ENCODE data around the gene HIGD1B. TPM values are rescaled to one million over a fixed set of nuclear protein-coding genes. Genes with fewer than 3 reads are reported as not detected.

The HIGD1B gene
- total and polyA plus RNA-seq, 9 of the 15 experiments (the other 6 are each of a cell fraction or from before 2014, with no cell fraction given) = not detected

DNA sequence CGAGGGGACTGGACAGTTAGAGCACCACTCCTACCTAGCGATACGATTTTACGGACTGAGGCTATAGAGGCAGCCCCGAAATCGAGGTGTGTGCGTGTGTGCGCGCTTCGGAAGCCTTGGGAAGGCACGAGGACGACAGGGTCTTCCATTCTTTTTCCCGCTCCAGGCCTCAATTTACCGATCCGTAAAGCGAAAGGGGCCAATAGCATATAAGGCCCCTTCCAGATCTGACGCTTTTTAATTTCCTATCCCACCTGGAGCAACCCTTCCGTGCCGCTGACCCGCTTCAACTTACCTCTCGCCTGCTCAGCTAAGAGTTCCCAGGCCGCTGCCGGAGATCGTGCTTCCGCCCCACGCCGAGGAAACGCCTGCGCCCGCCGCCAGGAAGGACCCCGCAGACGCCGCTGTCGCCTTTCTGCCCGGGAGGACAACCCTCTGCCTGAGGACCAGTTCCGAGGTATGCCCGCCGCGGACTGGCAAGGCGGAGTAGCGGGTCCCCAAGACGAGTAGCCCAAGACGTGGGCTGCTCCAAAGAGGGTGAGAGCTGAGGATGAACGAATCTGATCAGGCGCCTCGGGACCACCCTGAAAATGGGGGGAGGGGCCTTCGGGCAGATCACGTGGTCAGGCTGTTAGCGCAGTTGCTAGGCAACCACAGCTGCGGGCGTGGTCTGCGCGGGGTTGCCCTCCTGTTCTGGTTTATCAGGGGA is 51.5 kb downstream of the HIGD1B start, which contains the start of gene EFTUD2 (continued):
- TF ChIP-seq MYC (IDR thresholded peaks at IDR 0.05; ENCODE audit: low read depth, low read length) (peak; percentile 97), MYC (CRISPR knock-in tag; IDR thresholded peaks at IDR 0.05; ENCODE audit: borderline replicate concordance, low read depth) (peak; percentile 90), BCL6 (CRISPR knock-in tag; IDR thresholded peaks at IDR 0.05) (no peak), ILF3 (IDR thresholded peaks at IDR 0.05; ENCODE audit: borderline replicate concordance) (no peak), SRSF3 (IDR thresholded peaks at IDR 0.05; ENCODE audit: insufficient read depth, low read length) (no peak), ZBTB17 (CRISPR knock-in tag; IDR thresholded peaks at IDR 0.05) (no peak), FOXK1 (CRISPR knock-in tag; IDR thresholded peaks at IDR 0.05; ENCODE audit: borderline replicate concordance) (no peak), HCFC1 (IDR thresholded peaks at IDR 0.05; ENCODE audit: low read depth, low read length) (peak; percentile 94), JUN (IDR thresholded peaks at IDR 0.05; ENCODE audit: borderline replicate concordance, low read depth, low read length) (peak; percentile 75; the same call in 1 of the 2 replicates), JUN (CRISPR knock-in tag; IDR thresholded peaks at IDR 0.05; ENCODE audit: borderline replicate concordance) (no peak; the same call in 1 of the 2 replicates), ZNF586 (CRISPR knock-in tag; conservative IDR thresholded peaks at IDR 0.05) (no peak), SMAD3 (CRISPR knock-in tag; conservative IDR thresholded peaks at IDR 0.05) (no peak), ZNF282 (CRISPR knock-in tag; IDR thresholded peaks at IDR 0.05) (no peak), ZNF592 (IDR thresholded peaks at IDR 0.05) (0 out of 2 replicates have a peak, but pooled peaks have one; percentile 35), PTRF (tag; IDR thresholded peaks at IDR 0.05) (no peak), SLC30A9 (CRISPR knock-in tag; IDR thresholded peaks at IDR 0.05) (no peak), KDM2B (CRISPR knock-in tag; IDR thresholded peaks at IDR 0.05) (no peak), IRF2 (CRISPR knock-in tag; IDR thresholded peaks at IDR 0.05) (no peak)
- TF ChIP-seq, protein P1, sequence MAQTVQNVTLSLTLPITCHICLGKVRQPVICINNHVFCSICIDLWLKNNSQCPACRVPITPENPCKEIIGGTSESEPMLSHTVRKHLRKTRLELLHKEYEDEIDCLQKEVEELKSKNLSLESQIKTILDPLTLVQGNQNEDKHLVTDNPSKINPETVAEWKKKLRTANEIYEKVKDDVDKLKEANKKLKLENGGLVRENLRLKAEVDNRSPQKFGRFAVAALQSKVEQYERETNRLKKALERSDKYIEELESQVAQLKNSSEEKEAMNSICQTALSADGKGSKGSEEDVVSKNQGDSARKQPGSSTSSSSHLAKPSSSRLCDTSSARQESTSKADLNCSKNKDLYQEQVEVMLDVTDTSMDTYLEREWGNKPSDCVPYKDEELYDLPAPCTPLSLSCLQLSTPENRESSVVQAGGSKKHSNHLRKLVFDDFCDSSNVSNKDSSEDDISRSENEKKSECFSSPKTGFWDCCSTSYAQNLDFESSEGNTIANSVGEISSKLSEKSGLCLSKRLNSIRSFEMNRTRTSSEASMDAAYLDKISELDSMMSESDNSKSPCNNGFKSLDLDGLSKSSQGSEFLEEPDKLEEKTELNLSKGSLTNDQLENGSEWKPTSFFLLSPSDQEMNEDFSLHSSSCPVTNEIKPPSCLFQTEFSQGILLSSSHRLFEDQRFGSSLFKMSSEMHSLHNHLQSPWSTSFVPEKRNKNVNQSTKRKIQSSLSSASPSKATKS (CRISPR knock-in tag; IDR thresholded peaks at IDR 0.05) = no peak
- TF ChIP-seq, protein P2, sequence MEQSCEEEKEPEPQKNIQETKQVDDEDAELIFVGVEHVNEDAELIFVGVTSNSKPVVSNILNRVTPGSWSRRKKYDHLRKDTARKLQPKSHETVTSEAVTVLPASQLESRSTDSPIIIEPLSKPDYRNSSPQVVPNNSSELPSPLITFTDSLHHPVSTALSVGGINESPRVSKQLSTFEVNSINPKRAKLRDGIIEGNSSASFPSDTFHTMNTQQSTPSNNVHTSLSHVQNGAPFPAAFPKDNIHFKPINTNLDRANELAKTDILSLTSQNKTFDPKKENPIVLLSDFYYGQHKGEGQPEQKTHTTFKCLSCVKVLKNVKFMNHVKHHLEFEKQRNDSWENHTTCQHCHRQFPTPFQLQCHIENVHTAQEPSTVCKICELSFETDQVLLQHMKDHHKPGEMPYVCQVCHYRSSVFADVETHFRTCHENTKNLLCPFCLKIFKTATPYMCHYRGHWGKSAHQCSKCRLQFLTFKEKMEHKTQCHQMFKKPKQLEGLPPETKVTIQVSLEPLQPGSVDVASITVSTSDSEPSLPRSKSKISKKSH (CRISPR knock-in tag; IDR thresholded peaks at IDR 0.05) = no peak

Data from K562 (cell line).